NCI-H1694 (cell line): Measurements from ENCODE around the gene TM7SF3.
"Not testable (repeated sequence)": the region's sequence is repeated elsewhere in the genome, so short reads cannot be mapped to it uniquely, and the experiment has no call there.

Source experiments
- DNase-seq: peaks from one replicate; lab custom pipeline; 2025; lab: John Stamatoyannopoulos, UW

The TM7SF3 gene

GRCh38 chr12:26978801-26979200 is 35.4 kb downstream of the TM7SF3 start:
- no peak for DNase-seq

- no peak for DNase-seq
These were observed 37.5 kb downstream of the TM7SF3 start for GRCh38 chr12:26976687-26977086.

DNA sequence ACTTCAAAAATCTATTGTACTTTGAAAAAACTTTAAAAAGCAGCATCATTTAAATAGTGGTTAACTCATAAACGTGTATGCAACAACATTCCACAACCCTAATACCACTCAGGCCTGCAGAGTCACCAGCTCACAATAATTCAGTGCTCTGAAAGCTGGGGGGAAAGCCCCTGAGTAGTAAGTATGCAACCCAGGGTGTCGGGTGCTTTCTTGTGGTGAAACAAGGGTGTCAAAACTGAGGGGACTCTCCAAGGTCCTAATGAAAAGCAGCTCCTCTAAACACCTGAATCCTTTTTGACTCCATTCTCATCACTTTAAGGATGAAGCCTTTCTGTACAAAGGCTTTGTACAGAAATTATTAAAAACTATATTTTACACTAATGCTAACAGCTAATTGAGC is 42.2 kb downstream of the TM7SF3 start:
- DNase-seq = no peak

DNA sequence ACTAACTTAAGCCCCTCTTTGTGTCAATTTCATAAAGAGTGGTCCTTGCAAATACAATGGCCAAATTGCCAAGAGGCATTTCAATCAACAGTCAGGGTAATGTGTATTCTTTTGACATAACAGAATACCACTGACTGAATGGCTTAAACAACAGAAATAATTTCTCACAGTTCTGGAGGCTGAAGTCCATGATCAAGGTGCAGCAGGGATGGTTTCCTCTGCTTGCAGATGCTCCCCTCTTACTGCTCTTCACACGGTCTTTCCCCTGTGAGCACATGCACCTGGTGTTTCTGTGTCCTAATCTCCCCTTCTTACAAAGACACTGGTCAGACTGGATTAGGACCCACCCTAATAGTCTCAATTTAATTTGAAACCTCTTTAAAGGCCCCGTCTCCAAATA is 44.0 kb downstream of the TM7SF3 start:
- no peak for DNase-seq

DNA sequence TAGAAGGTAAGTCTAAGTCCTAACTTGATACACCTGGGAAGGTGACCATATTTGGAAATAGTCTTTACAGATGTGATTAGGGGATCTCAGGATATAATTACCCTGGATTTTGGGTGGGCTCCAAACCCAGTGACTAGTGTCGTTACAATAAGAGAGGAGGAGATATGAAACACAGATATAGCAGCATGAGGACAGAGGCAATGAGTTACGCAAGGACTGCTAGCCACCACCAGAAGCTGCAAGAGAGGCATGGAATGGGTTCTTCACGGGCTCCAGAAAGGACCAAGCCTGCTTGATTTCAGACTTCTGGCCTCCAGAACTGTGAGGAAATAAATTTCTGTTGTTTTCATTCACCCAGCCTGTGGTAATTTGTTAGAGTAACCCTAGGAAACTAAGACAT is 47.3 kb downstream of the TM7SF3 start:
- DNase-seq = no peak

GRCh38 chr12:26963413-26963812 is 50.8 kb downstream of the TM7SF3 start:
- DNase-seq = no peak

GRCh38 chr12:26961803-26962202 is 52.4 kb downstream of the TM7SF3 start:
- no peak for DNase-seq

GRCh38 chr12:26961391-26961790 is 52.8 kb downstream of the TM7SF3 start:
- not testable (repeated sequence) for DNase-seq

- DNase-seq = no peak
These were observed 60.2 kb downstream of the TM7SF3 start for GRCh38 chr12:26954027-26954426.

GRCh38 chr12:26953447-26953846 is 60.7 kb downstream of the TM7SF3 start:
- DNase-seq = no peak

DNA sequence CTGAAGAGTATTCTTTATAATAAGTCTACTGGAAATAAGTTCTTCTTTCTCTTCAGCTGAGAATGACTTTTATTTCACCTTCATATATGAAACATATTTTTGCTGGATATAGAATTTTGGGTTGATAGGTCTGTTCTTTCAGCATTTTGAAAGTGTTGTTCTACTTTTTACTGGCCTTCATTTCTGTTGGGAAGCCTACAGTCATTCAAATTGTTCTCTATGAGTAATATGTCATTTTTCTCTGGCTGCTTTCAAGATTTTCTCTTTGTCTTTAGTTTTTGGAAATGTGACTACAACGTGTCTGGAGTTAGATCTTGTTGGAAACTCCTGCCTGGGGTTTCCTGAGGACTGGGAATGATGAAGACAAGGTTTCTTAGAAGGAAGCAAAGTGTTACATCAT is 65.9 kb downstream of the TM7SF3 start:
- no peak for DNase-seq

- no peak for DNase-seq
These were observed 73.0 kb downstream of the TM7SF3 start for GRCh38 chr12:26941215-26941594.

GRCh38 chr12:26940516-26941214 is 73.5 kb downstream of the TM7SF3 start:
- DNase-seq = no peak

DNA sequence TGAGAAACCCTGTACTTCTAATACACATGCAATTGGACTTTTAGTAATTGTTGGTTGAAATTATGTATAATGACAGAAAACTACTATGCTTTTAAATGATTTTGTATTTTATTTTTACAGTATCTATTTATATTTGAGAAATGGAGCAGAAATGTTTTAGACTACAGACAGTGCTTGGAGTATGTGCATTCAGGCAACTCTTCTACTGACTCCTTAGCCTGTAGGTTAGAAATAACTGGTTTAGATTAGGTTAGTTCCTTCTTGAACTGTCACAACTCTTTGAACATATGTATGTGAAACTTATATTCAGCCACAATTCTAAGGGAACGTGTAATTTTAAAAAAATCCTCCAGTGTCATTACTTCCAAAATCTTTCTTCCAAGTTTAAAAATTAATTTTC is 74.2 kb downstream of the TM7SF3 start:
- no peak for DNase-seq

DNA sequence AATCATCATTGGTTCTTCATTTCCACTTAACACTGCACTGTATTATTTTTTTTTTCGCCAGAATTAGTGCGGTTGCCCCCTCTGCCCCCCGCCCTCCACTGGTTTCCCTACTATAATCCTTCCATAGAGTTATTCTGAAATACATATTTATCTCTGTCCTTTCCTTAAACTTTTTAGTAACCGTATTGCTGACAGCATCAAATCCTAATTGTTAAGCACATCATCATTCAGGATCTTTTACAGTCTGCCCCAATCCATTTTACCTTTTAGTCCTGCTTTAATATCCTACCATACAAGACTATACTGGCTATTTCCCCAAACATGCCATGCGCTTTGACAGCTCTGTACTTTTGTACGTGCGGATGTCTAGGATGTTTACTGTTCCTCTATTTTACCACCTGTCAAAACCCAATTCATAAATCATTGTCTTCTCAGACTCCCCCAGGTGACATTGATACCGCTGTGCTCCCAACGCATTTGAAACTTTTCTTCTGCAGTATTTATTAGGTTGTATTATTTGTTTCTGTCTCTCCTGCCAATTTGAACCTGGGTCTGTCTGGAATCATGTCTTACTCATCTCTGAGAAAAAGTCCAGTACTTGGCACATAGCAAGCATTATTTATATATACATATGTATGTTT is 74.9 kb downstream of the TM7SF3 start:
- DNase-seq = no peak

- DNase-seq = no peak
These were observed 75.5 kb downstream of the TM7SF3 start for GRCh38 chr12:26938701-26939062.

GRCh38 chr12:26937863-26938700 is 76.1 kb downstream of the TM7SF3 start, which contains the start of the genes FGFR1OP2 and INTS13:
TSS of gene FGFR1OP2 (plus strand) at chr12:26938470. CDS start at chr12:26954159, 15,689 bp downstream.
TSS of gene INTS13 (minus strand) at chr12:26937981. CDS start at chr12:26936803, 1,178 bp downstream.
- peak; percentile 99 for DNase-seq

DNA sequence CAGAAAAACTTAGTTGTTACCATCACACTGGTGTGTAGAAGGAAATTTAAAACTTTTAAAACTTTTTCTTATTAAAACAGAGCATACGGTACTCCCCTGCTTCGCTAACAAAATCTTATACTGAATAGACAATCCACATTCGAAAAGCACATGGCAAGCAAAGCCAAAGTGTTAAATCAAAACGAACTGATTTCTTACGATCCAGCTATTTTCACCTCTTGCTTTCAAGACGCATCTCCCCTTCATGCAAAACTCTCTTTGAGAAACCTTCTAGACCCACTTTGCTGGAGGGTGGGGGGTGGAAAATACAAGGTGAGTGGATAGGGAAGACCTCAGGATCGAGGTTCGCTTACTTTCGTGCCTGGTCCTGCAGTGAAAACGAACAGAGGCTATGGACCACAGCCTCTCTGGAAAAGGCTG is 76.7 kb downstream of the TM7SF3 start:
- DNase-seq = no peak

- DNase-seq = no peak
These were observed 77.4 kb downstream of the TM7SF3 start for GRCh38 chr12:26936559-26937442.

DNA sequence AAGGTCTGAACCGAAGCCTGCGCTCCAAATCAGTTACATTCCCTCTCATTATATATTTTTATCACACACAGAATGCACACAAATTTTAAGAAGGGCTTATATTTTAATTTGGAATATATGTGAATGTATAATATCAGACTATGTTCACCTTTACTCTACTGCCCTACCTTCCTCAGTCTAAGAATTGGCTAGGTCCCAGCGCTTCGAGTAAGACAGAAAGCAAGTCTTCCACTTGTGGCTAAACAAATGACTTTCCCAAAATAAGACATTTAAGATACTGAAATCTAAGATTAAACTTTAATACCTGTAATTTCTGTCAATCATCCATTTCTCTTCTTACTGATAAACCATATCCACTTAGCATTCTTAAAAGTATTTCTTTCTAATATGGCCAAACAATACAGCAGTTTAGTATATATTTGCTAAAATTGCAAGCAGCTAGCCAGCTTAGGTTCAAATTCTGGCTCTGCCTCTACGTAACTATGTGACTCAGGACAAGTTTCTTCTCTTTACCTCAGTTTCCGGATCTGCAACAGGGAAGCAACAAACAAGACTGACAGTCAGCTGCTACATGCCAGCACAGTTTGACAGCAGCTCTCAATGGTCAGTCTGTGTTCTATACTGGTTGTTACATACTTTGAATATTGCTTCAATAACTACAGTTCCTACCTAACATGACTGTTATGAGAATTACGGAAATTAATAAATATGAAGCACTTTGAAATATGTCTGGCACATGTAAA is 78.4 kb downstream of the TM7SF3 start:
- DNase-seq = no peak

DNA sequence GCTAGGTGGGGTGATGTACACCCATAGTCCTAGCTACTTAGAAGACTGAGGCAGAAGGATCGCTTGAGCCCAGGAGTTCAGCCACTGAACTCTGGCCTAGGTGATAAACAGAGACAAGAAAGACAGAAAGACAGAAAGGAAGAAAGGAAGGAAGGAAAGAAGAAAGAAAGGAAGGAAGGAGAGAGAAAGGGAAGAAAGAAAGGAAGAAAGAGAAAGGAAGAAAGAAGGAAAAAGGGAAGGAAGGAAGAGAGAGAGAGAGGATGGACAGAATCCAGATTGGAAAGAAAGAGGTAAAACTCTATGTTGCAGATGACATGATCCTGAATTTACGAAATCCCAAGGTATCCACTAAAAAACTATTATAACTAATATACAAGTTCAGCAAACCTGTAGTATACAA is 84.6 kb downstream of the TM7SF3 start:
- DNase-seq = no peak
